Amygdala (tissue), 56 donors: ENCODE data around the gene PRIMA1.
A peak's percentile ranks its signal among the peaks of the same experiment; 100 is the strongest.

Experiments used
- DNase-seq, 56 donors: peaks; one replicate each; lab custom pipeline; 2025; lab: John Stamatoyannopoulos, UW

PRIMA1 gene

GRCh38 chr14:93735206-93735605, 53.1 kb downstream of the PRIMA1 start:
- no peak for DNase-seq

- DNase-seq, result peak in 1 of 56 donors; percentile 68
These were observed 54.0 kb downstream of the PRIMA1 start for GRCh38 chr14:93734086-93734822.

- peak in 25 of 56 donors; percentile 13 to 69 (median 34) for DNase-seq
These were observed 54.7 kb downstream of the PRIMA1 start for GRCh38 chr14:93733631-93734030.

GRCh38 chr14:93733231-93733630, 55.1 kb downstream of the PRIMA1 start:
- DNase-seq, result peak in 3 of 56 donors; percentile 6 to 24 (median 21)

- DNase-seq, result no peak
These were observed 55.8 kb downstream of the PRIMA1 start for GRCh38 chr14:93732524-93732923.

- DNase-seq, result no peak
These were observed 56.5 kb downstream of the PRIMA1 start for GRCh38 chr14:93731753-93732152.

GRCh38 chr14:93729993-93730392, 58.3 kb downstream of the PRIMA1 start:
- peak in 30 of 56 donors; percentile 13 to 74 (median 42) for DNase-seq

- DNase-seq, result no peak
These were observed 59.7 kb downstream of the PRIMA1 start for GRCh38 chr14:93728651-93729016.

GRCh38 chr14:93727917-93728650, 60.2 kb downstream of the PRIMA1 start:
- DNase-seq, result no peak

GRCh38 chr14:93727039-93727740, 61.1 kb downstream of the PRIMA1 start:
- DNase-seq, result no peak

- DNase-seq, result no peak
These were observed 62.3 kb downstream of the PRIMA1 start for GRCh38 chr14:93725993-93726392.

- no peak for DNase-seq
These were observed 63.2 kb downstream of the PRIMA1 start for GRCh38 chr14:93725002-93725582.

GRCh38 chr14:93723001-93723400, 65.3 kb downstream of the PRIMA1 start:
- DNase-seq, result no peak

- DNase-seq, result no peak
These were observed 67.3 kb downstream of the PRIMA1 start for GRCh38 chr14:93720981-93721483.

GRCh38 chr14:93720076-93720815, 68.0 kb downstream of the PRIMA1 start:
- DNase-seq, result no peak

- no peak for DNase-seq
These were observed 69.0 kb downstream of the PRIMA1 start for GRCh38 chr14:93719256-93719655.

- no peak for DNase-seq
These were observed 70.5 kb downstream of the PRIMA1 start for GRCh38 chr14:93717668-93718320.

- DNase-seq, result no peak
These were observed 71.3 kb downstream of the PRIMA1 start for GRCh38 chr14:93716746-93717667.
